DMS79 (cell line): ENCODE measurements around the gene DOCK2.

Source experiments
- DNase-seq: peaks from one replicate; lab custom pipeline; 2025; lab: John Stamatoyannopoulos, UW

Gene DOCK2

DNA sequence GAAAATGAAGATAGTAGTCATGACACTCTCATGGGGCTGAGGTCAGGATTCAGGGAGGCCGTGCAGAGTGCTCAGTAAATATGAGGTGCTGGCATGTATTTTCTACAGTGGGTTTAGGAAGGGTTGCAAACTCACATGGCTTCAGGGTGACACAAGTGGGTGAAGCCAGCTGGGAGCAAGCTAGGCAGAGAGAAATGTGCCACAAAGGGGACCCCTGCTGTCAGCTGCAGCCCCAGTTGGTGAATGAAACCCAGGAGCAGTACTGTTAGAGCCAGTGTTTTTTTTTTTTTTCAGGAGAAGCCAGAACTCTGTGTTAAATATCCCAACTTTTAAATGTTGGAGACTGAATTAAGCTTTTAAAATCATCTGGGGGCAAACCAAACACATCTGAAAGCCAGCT lies 267.9 kb downstream of the DOCK2 start:
- no peak for DNase-seq

DNA sequence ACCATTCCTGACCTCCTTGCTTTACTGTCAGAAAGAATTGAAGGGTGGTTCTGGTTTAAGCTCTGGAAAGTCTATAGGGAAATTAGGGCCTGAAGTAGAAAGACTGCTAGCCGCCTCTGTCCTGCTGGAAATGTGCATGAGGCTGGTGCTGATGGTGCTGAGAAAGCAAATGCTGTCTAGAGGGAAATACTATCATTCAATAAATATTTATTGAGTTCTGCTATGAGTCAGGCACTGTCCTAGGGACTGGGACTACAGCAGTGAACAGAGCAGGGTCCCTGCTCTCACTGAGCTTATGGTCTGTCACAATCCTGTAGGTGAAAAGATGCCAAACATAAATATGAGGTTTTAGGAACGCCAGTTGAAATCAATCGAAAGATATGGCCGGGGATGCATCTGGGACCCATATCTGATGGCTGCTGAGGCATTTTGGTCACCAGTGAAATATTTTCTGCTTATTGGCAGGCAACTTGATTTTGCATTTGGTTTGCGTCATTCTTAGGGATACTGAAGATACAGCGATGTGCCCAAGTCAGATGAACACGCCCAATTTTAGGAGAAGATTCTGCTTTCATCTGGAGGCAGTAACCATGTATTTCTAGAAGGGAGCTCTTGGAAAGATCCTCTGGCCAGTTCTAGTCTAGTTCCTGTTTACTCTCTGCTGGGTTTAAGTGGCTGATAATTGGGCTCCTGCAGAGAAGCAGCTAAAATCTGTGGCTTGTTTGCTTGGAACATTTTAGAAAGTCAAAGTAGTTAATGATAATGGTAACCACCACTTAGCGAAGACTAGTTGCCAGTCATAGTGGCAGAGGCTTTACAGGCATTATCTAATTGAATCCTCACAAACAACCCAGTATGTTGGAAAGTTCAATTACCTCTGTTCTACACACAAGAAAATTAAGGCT lies 269.9 kb downstream of the DOCK2 start:
- DNase-seq = no peak

DNA sequence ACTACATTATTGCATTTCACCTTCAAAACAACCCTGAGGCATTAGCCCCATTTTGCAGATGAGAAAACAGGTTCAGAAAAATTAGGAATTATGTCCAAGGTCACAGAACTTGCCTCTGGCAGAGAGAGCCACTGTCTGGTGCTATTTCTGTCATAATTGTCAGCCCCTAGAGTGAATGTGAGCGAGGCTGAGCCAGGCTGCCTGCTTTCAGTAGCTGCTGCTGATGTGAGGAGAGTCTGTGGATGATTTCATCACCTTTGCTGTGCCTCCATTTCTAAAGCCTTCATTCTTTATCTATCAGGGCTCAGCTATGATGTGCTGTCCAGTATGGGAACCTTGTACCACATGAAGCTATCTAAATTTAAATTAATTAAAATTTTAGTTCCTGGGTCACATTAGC lies 271.8 kb downstream of the DOCK2 start:
- DNase-seq = no peak

DNA sequence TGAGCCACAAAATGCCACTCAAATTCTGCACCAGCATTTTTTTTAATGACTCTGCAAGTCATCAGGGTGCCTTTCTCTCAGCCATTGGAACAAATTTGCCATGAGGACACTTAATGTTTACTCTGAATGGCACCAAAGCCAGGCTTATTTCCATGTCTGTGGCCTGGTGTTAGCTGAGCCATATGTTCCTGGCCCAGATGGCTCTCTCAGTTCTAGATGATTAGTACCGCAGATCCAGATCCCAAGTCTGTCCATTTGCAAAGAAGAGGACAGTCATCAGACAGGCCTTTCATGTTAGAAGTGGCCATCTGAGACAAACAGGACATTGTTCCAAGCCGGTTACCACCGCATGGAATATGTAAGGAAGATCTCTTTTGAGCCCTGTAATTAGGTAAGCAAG lies 272.9 kb downstream of the DOCK2 start:
- no peak for DNase-seq

DNA sequence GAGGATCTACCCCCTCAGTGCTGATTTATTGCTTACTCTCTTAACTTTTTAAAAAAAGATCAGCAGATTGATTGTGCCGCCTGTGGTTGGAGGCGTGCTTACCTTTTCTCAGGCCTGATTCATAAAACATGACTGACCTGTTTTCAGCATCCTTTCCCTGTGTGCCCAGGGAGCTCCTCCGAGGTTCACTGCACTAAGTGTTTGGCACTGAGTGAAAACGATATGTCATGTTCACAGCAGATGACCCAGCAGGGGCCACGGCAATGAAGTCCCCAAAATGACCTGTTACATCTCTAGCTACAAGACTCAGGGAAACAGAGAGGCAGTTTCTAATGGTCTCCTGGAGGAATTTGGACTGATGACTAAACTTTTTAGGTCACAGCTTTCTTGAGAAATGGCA lies 273.3 kb downstream of the DOCK2 start:
- no peak for DNase-seq

DNA sequence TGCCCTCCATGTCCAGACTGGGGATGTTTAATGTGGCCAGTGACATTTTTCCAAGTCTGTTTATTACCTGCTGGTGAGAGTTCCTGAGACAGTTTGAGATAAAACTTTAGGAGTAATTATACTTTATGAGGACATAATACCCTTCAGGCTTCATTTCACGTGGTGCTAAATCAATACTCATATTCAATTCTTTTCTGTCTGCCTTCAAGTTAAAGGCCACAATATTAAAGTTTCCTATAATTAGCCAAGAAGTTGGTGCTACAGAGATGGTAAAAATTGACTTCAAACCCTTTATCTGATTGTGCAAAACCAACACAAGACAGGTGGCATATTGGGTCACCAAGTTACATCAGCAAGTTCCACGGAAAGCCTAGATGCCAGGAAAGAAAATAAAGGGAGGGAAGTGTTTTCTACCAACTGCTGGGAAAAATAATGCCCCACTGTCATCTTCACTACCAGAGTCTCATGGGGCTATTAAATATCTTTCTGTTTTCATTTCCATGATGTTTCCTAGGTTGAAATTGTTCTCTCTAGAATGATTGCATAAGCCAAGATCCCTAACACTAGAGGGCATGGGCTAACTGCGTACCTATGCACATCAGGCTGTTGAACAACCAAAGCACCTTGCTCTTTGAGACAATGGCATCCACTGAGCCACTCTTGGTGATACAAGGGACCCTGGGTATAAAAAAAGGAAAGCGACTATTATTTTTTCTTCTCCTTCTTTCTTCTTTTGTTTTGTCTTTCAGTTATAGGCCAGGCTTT lies 274.6 kb downstream of the DOCK2 start:
- no peak for DNase-seq

DNA sequence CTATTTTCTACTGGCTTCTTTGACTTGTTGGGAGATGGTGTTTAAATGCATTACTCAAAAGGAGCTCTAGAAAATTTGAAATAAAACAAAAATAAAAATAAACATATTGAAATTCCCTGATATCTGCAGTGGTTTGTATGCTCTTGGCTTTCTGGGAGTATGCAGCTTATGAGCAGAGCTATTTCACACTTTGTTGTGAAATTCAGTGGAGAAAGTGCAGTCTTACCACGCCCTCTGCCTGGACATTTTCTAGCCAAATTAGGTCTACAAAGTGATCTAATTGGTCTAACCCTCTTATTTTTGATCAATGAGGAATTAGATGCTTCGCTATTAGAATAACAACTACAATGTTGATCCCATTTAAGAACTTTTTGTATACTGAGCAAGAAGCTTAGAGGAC lies 276.4 kb downstream of the DOCK2 start:
- DNase-seq = no peak

DNA sequence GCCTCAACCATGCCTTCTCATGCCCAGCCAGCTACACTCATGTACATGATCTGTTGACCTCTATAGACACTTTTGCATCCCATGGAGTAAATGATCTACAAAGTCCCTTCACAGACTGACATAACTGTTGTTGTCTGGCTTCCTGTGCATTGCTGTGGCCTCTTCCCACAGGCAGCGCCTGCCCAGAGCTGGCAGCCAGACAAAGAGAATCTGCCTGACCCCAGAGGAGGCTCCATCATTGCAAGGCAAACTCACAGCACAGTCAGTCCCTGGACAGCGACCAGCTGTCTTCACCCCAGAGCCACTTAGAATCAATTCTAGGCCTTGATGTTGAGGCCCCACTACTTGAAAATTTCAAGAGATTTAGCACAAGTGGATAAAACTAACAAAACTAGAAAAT lies 277.7 kb downstream of the DOCK2 start:
- DNase-seq = no peak

DNA sequence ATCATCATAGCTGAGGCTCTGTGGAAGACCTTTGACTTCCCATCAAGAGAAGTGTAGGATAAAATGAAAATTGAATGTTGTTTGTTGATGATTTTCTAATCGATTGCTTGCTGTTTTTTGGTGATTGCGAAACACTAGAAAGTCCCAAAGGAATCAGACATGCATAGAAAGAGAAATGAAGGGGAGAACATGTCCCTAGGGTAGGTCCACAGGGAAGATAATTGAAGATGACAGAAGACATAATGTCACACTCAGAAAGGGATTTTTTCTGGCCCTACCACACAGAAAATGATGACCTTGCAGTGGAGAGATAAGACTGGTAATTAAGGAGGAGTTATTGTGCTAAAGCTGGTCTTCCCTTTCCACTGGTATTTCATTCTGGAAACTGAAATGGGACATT lies 280.4 kb downstream of the DOCK2 start:
- DNase-seq = no peak

DNA sequence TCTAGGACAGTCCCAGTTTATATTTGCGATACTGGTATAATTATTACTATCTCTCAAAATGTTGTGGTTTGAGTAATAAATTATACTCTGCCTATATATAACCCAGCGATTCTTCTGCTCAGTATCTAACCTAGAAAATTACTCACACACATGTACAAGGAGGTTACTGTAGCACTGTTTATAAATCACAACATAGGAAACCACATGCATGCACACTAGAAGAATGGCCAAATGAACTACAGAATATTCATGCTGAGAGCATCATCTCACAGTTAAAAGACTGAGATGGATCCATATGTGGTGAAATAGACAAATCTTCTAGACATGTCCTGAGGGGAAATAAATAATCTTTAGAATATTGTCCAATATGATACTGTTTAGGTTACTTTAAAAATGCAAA lies 281.2 kb downstream of the DOCK2 start:
- DNase-seq = no peak

DNA sequence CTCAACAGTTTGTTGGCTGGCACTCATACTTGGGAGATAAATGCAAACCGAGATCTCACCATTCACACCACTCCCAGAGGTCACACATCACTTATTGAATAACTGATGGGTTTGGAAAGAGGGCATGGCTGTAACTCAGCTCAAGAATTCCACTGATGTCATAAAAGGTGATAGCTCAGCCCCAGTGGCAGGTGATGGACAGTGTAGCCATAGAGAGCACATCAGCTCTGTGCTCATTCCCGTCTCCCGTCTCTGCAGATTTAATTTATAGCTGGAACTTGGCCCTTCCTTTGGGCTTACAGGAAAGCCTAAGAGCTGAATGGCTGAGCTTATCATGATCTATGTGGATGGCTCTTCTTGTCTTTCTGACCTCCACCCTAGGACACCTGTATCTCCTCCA lies 283.4 kb downstream of the DOCK2 start:
- DNase-seq = no peak

DNA sequence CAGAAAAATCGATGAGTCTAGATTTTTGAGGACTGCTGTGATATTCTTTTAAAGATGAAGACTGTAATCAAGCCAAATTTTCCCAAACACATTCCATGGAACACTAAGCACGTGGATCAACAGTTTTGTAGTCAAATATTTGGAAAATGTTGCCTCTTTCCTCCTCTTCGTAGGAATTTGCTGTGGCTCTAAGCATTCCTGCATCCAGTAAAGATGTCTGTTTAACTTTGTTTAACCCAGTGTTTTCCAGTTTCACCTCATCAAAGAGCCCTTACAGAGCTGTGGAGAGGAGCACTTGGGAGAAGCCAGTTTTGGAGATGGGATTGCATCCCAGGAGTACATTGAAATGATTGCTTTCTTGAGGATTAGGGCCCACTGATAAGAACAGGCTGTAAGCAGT lies 284.3 kb downstream of the DOCK2 start:
- DNase-seq = no peak

DNA sequence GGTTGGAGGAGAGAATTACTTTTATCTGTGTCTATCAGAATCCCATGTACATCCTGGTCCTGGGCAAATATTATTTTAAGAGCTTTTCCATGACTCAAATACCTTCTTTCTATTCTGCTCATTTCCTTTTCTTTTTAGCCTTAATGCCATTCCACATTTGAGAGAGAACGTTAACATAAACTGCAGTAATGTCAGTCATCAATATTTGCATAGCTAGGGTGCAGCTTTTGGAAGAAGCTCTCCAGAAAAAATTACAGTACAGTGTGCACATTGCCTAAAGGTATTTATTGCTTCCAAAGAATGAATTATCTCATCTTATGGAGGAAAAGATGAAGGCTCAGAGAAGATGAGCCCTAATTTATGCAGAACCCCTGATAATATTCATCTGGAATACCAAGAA lies 284.9 kb downstream of the DOCK2 start:
- no peak for DNase-seq

DNA sequence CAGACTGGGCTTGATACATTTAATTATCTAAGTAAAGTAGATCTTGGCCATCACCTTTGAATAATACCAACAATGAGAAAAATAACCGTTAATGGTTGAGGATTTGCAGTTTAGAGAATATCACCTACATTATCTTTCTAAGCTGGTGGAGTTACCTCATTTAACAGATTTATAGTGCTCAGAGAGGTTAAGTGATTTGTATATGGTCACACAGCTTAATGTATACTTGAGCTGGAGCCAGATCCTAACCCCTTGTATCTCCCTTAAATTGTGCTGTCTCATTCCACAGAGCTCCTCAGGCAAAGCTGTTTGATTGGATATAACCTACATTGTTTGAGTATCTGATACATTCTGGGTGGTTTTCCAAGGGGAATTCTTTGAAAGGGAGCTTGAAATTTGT lies 285.4 kb downstream of the DOCK2 start:
- DNase-seq = no peak

DNA sequence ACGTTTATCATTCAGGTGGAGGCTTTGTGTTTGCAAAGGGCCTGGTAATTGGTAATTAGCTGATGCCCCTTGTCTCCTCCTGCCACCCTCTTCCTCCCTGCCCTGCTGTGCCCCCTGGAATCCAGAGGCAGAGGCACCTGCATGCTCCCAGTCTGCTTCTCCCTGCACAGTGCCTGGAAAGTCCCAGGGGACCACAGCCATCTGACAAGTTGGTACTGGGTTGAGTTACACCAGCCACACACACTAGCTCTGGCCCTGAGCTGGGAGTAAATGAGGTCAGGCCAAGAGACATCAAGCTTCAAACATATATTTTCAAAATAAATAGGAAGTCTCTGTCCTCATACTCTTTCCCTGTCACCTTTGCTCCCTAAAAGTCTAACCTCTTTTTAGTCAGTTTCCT lies 286.9 kb downstream of the DOCK2 start:
- no peak for DNase-seq

DNA sequence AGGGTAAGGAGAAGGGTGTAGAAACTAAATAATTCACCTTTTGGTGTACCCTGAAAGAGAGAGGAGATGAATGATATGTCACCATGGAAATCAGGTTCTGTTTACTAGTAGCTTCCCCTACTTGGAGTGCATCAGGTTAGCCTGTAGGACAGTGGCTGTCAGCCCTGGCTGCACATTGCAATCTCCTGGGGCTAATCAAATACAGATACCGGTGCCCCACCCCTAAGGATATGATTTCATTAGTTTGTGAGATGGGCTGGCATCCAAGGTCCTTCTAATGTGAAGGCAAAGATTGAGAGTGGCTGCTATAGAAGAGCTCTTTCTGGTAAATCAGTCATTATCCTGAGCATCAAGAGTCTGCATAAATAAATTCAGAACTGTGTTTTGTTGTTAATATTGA lies 296.1 kb downstream of the DOCK2 start:
- no peak for DNase-seq

DNA sequence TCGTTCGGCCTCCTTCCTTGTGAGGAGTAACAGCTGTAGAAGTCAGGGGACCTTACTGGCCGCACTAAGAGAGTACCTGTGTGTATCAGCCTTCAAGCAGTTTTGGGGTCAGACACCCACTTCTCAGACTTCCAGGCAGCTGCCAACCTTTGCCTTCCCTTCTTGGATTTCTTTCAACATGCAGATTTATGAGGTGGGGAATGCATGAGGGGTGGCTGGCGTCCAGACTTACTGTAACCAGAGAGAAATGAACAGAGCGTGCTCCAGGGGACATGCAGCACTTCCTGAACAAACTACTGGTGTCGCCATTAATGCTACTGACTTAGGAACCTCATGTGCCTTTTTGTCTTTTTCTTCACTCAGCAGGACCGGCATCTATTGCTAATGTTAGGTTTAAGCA lies 296.5 kb downstream of the DOCK2 start:
- DNase-seq = no peak

DNA sequence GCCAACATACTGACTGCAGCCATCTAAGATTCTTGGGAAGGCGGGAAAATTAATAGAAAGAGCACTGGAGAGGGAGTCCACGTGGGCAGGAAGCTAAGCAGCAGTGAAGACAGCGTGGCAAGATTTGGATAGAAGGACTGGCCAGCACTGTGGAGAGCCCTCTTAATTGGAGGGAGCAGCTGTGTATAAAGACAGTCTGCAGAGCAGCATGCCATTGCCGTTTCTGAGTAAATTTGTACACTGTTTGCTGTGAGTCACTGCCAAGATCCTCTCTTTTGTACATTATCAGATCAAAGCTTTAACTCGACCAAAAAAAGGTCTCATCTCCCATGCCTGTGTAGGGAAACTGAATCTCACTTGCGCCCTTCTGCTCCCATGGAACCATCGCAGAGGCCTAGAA lies 297.9 kb downstream of the DOCK2 start:
- no peak for DNase-seq

DNA sequence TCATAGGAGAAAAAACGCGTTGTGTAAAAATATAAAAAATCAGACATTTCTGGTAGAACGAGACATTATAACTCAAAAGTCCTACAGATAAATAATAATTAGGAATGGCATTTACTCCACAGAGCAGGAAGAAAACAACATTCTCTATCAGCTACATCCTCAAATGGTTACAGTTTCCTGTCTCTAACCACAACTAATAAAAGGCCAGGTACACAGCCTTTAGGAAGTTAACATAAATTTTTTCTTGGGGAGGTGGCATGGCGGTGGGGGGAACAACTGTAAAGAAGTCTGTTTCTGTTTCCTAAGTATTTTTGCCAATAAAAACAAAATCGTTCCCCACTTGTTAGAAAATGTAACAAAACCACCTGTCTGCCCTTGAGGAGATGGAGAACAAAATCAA lies 298.7 kb downstream of the DOCK2 start:
- no peak for DNase-seq

DNA sequence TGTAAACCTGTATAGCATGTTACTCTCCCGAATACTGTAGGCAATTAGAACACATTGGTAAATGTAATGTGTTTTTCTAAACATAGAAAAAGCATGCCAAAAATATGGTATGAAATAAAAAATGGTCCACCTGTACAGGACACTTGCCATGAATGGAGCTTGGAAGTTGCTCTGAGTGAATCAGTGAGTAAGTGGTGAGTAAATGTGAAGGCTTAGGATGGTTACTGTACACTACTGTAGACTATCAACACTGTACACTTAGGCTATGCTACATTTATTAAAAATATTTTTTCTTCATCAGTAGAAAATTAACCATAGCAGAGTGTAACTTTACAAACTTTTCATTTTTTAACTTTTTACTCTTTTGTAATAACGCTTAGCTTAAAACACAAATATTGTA lies 301.4 kb downstream of the DOCK2 start:
- DNase-seq = no peak

DNA sequence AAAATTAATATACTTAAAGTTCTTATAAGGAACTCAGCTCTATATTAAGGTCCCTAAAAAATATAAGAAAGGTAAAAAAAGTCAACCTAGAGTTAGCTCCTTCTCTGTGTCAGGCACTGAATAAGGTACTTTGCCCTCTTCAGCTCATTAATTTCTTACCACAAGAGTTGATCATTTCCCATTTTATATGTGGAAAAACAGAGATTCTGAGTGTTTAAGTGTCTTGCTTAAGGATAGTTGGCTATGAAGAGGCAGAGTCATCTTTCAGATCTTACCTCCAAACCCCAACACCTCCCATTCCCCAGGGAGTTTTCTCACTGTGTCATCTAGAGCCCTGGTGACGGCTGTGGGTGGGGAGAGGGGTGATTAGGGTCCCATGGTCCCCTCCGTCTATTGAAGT lies 302.7 kb downstream of the DOCK2 start:
- DNase-seq = no peak

DNA sequence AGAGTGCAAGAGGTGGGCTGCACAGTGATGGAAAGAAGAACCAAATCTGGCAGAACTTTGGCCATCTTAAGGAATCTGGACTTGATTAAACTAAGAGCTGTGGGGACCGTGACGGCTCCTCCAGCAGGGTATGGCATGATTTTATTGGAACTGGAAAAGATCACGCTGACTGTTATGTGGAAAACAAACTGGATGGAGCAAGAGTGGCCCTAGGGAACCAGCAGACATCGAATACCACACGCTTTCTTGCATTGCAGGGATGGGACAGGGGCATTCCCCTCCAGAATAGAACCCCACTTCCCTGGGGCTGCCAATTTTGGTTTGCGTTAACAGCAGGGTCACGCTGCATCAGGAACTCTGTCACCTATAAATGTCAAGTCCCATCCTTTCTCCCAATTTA lies 304.5 kb downstream of the DOCK2 start:
- DNase-seq = no peak

DNA sequence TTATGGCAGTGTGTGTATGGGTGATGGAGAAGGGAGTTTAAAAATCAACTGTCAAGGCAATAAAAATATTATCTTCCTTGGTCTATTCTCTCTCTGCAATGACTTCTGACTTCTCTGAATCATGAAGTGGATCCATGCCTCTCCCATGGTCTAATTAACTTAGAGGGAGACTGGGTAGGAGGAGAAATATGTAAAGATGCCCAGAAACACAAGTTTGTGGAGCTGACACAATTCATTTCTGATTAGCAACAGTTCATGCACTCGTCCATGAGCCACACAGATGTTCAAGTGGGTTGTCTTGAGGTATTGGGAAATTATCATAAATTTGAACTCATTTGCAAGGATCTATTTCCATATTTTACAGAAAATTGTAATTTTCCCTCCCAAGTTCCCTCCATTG lies 305.1 kb downstream of the DOCK2 start:
- DNase-seq = no peak

DNA sequence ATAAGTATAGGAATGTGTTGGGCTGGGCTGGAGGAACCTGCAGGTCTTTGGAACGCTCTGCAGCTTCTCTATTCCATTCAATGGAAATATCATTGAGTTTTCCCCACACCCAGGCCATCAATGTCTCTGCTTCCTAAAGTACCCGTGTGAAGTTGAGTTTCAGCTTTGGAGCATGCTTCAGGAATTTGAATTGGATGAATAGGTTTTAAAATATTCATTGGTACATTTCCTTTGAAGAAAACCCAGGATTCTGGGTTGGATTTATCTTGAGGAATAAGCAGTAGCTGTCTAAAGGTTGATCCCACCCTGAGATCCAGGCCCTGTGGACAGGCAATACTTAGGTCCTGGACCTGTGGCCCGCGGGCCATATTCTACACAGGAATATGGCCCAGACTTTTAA lies 306.0 kb downstream of the DOCK2 start:
- no peak for DNase-seq
